Panc1 (cell line): ENCODE results near the gene RABGAP1L. TPM values are rescaled to one million over a fixed set of nuclear protein-coding genes. Genes with fewer than 3 reads are reported as not detected.

Source experiments
- ATAC-seq: fragments of 200-7000 bp; cut with Tn5 transposase; 2 replicates; pipeline ENCODE4 v1.9.1; 2020; ENCODE audit warnings: mild to moderate bottlenecking, moderate library complexity
- BruUV-seq: library from RNA; stranded (reverse); fragments of 400-500 nt; replicated peaks from 2 replicates; lab custom pipeline; 2021; lab: Mats Ljungman, UMichigan
- CTCF ChIA-PET: fragments of 300-600 bp; sonication (Branson Sonifier 250); formaldehyde crosslinking; loops from one replicate; lab custom pipeline; 2022; ENCODE audit warnings: antibody characterized with exemption; lab: Charles Lee
- POLR2A ChIA-PET: fragments of 300-600 bp; sonication (Branson Sonifier 250); formaldehyde crosslinking; loops from one replicate; lab custom pipeline; 2022; ENCODE audit warnings: antibody characterized with exemption; lab: Charles Lee
- DNase-seq: peaks from one replicate; pipeline ENCODE4 v3.0.0-alpha.2; 2010; ENCODE audit warnings: low read depth, low spot score
- H3K27ac ChIP-seq: 2 replicates; pipeline ENCODE4 v1.5.1; 2011; ENCODE audit warnings: mild to moderate bottlenecking, low read length, inconsistent platforms
- H3K27me3 ChIP-seq: fragments of 200-500 bp; sonication (Bioruptor generic); 2 replicates; pipeline ENCODE4 v1.6.0; 2014; ENCODE audit warnings: low read length, inconsistent platforms; ENCODE audit not compliant: control insufficient read depth, insufficient read depth
- H3K36me3 ChIP-seq: fragments of 200-500 bp; sonication (Bioruptor generic); 2 replicates; pipeline ENCODE4 v1.5.1; 2014; ENCODE audit warnings: inconsistent platforms, mild to moderate bottlenecking, low read length, moderate library complexity; ENCODE audit not compliant: control insufficient read depth, insufficient read depth
- H3K4me1 ChIP-seq: 2 replicates; pipeline ENCODE4 v1.5.1; 2011; ENCODE audit warnings: inconsistent platforms, mild to moderate bottlenecking, low read length, moderate library complexity; ENCODE audit not compliant: control insufficient read depth, insufficient read depth
- H3K4me3 ChIP-seq, 2 experiments: 2 replicates each; pipeline ENCODE4 v1.5.1; 2011 to 2012; ENCODE audit warnings: low read depth in 2 of 2, low read length in 2 of 2, mild to moderate bottlenecking in 2 of 2, inconsistent platforms in 1 of 2, moderate library complexity in 1 of 2
- H3K9me3 ChIP-seq: fragments of 200-500 bp; sonication (Bioruptor generic); 2 replicates; pipeline ENCODE4 v1.5.1; 2014; ENCODE audit warnings: low read depth, mild to moderate bottlenecking, inconsistent platforms, low read length, moderate library complexity; ENCODE audit not compliant: control insufficient read depth, insufficient read depth
- CTCF ChIP-seq: fragments of 450-650 bp; IDR thresholded peaks from 2 replicates; pipeline ENCODE4 v1.5.1; 2017; ENCODE audit warnings: mild to moderate bottlenecking
- POLR2AphosphoS5 ChIP-seq: IDR thresholded peaks from 2 replicates; pipeline ENCODE4 v1.6.1; 2012; ENCODE audit warnings: mild to moderate bottlenecking, low read depth, low read length, moderate library complexity
- REST ChIP-seq, 2 experiments: IDR thresholded peaks; 2 replicates each; pipeline ENCODE4 v1.6.1; 2011 to 2012; ENCODE audit warnings: low read depth in 2 of 2, control low read depth in 1 of 2, low read length in 1 of 2, mild to moderate bottlenecking in 1 of 2, moderate library complexity in 1 of 2; ENCODE audit not compliant: insufficient read depth in 1 of 2
- SIN3A ChIP-seq: IDR thresholded peaks from 2 replicates; pipeline ENCODE4 v1.6.1; 2012; ENCODE audit warnings: low read depth, mild to moderate bottlenecking, low read length, moderate library complexity, borderline replicate concordance; ENCODE audit not compliant: insufficient read depth
- TCF7L2 ChIP-seq: IDR thresholded peaks from 2 replicates; pipeline ENCODE4 v1.6.1; 2011; ENCODE audit warnings: mild to moderate bottlenecking, low read depth, low read length, inconsistent platforms
- in situ Hi-C: cut with HindIII; loops from 2 replicates; pipeline ENCODE4 v1.10.0; 2016; ENCODE audit warnings: low sequenced_read_pairs, low pct_unique_long_range_greater_than_20kb
- intact Hi-C: fragments of 100-400 bp; cut with micrococcal nuclease; formaldehyde crosslinking; loops from one replicate; pipeline ENCODE4 v1.10.0; 2022; ENCODE audit not compliant: unreplicated experiment
- total RNA-seq: library from RNA; stranded (reverse); gene quantifications from one replicate; pipeline ENCODE4 v1.2.1, GENCODE V29; 2021; ENCODE audit not compliant: unreplicated experiment

RABGAP1L gene
- total RNA-seq, 1 experiment from 2014 or later, result 37.0 TPM

GRCh38 chr1:174753131-174753530 is 593.8 kb downstream of the RABGAP1L start:
- no peak for ATAC-seq
- ChIA-PET POLR2A (interaction anchor here (0.5 kb wide), 1 partner anchor 591 kb away, joined by 4 read pairs; no protein-coding TSS in a partner anchor), CTCF (no interaction called here)
- TF ChIP-seq POLR2AphosphoS5, result no peak
- no peak for TF ChIP-seq CTCF
- TF ChIP-seq SIN3A, result no peak
- TF ChIP-seq TCF7L2, result no peak
- no peak for TF ChIP-seq REST (IDR thresholded peaks at IDR 0.05; ENCODE audit: insufficient read depth in 1 of 2, low read depth in 2 of 2, low read length in 1 of 2)
- H3K27me3 ChIP-seq, result no peaks in the 10 kb centered on the region
- no peak for DNase-seq
- no peaks in the 10 kb centered on the region for H3K9me3 ChIP-seq
- H3K4me1 ChIP-seq, result no peaks in the 10 kb centered on the region
- BruUV-seq, result no TSS peak
- H3K4me3 ChIP-seq, result no peak overlapping the region
- in situ Hi-C loops (no loop called here), intact Hi-C loops (no loop called here)
- H3K36me3 ChIP-seq, result no peaks in the 10 kb centered on the region
- H3K27ac ChIP-seq, result no peak overlapping the region

- ChIA-PET POLR2A (no interaction called here), CTCF (no interaction called here)
- H3K4me3 ChIP-seq, result no peak overlapping the region
- intact Hi-C loops, result no loop called here
- no peaks in the 10 kb centered on the region for H3K4me1 ChIP-seq
- in situ Hi-C loops, result no loop called here
- no peak overlapping the region for H3K27ac ChIP-seq
- DNase-seq (no peak), ATAC-seq (no peak)
- H3K9me3 ChIP-seq, result no peaks in the 10 kb centered on the region
- no peaks in the 10 kb centered on the region for H3K36me3 ChIP-seq
- BruUV-seq, result no TSS peak
- no peaks in the 10 kb centered on the region for H3K27me3 ChIP-seq
- TF ChIP-seq CTCF, result no peak
- no peak for TF ChIP-seq TCF7L2
- TF ChIP-seq SIN3A, result no peak
- TF ChIP-seq POLR2AphosphoS5, result no peak
- no peak for TF ChIP-seq REST (IDR thresholded peaks at IDR 0.05; ENCODE audit: insufficient read depth in 1 of 2, low read depth in 2 of 2, low read length in 1 of 2)
Measured at GRCh38 chr1:174761335-174761734, 602.0 kb downstream of the RABGAP1L start.
